Keratinocyte (primary cell): ENCODE data around the gene SLC6A2. TPM values are rescaled to one million over a fixed set of nuclear protein-coding genes. Genes with fewer than 3 reads are reported as not detected.

Source experiments
- DNase-seq: peaks from one replicate; pipeline ENCODE4 v3.0.0-alpha.2; 2011; ENCODE audit warnings: low read depth, missing footprints, low spot score
- FAIRE-seq: peaks from 2 replicates; lab custom pipeline; 2011; peaks lifted over from hg19 to GRCh38; lab: Jason Lieb, UNC
- H2AFZ ChIP-seq: 2 replicates; pipeline ENCODE4 v1.6.0; 2012; ENCODE audit warnings: low read length, control low read depth, inconsistent platforms; ENCODE audit not compliant: control insufficient read depth
- H3K27ac ChIP-seq: 2 replicates; pipeline ENCODE4 v1.5.1; 2011; ENCODE audit warnings: low read length; ENCODE audit not compliant: control insufficient read depth, insufficient read depth
- H3K27me3 ChIP-seq: 3 replicates; pipeline ENCODE4 v1.6.0; 2011; ENCODE audit warnings: low read length; ENCODE audit not compliant: control insufficient read depth, insufficient read depth; ENCODE audit errors: extremely low read depth
- H3K36me3 ChIP-seq, 2 experiments: 2 replicates in 1 of 2; 3 replicates in 1 of 2; pipeline ENCODE4 v1.5.1; 2011; ENCODE audit warnings: low read length in 2 of 2, mild to moderate bottlenecking in 1 of 2; ENCODE audit not compliant: control insufficient read depth in 2 of 2, insufficient read depth in 2 of 2; ENCODE audit errors: extremely low read depth in 1 of 2
- H3K4me1 ChIP-seq: 3 replicates; pipeline ENCODE4 v1.5.1; 2011; ENCODE audit warnings: low read length; ENCODE audit not compliant: control insufficient read depth, insufficient read depth; ENCODE audit errors: extremely low read depth
- H3K4me2 ChIP-seq: 3 replicates; pipeline ENCODE4 v1.6.0; 2011; ENCODE audit warnings: low read depth, low read length; ENCODE audit not compliant: control insufficient read depth, insufficient read depth; ENCODE audit errors: extremely low read depth
- H3K4me3 ChIP-seq, 3 experiments: fragments of 200-600 bp in 1 of 3; sonication (generic) in 1 of 3; 2 replicates in 2 of 3; 3 replicates in 1 of 3; pipeline ENCODE4 v1.5.1; 2011 to 2016; ENCODE audit warnings: low read length in 3 of 3, mild to moderate bottlenecking in 3 of 3, control low read depth in 2 of 3, inconsistent platforms in 1 of 3, low read depth in 1 of 3, mixed read lengths in 1 of 3, mixed run types in 1 of 3, moderate library complexity in 1 of 3; ENCODE audit not compliant: control insufficient read depth in 2 of 3, insufficient read depth in 2 of 3; ENCODE audit errors: extremely low read depth in 1 of 3
- H3K79me2 ChIP-seq: 2 replicates; pipeline ENCODE4 v1.6.0; 2012; ENCODE audit warnings: low read length; ENCODE audit not compliant: control insufficient read depth, insufficient read depth
- H3K9ac ChIP-seq: 3 replicates; pipeline ENCODE4 v1.6.0; 2011; ENCODE audit warnings: low read length; ENCODE audit not compliant: control insufficient read depth, insufficient read depth; ENCODE audit errors: extremely low read depth
- H3K9me1 ChIP-seq: 3 replicates; pipeline ENCODE4 v1.6.0; 2011; ENCODE audit warnings: low read length; ENCODE audit not compliant: control insufficient read depth, insufficient read depth; ENCODE audit errors: extremely low read depth
- H3K9me3 ChIP-seq: 2 replicates; pipeline ENCODE4 v1.5.1; 2012; ENCODE audit warnings: low read depth, low read length; ENCODE audit not compliant: control insufficient read depth
- H4K20me1 ChIP-seq: 3 replicates; pipeline ENCODE4 v1.6.0; 2011; ENCODE audit warnings: low read length; ENCODE audit not compliant: control insufficient read depth, insufficient read depth; ENCODE audit errors: extremely low read depth
- CTCF ChIP-seq, 3 experiments: IDR thresholded peaks in 1 of 3; conservative IDR thresholded peaks in 1 of 3; optimal IDR thresholded peaks in 1 of 3; 2 replicates in 2 of 3; 3 replicates in 1 of 3; pipeline versions ENCODE3 to v1.5.1; 2011; ENCODE audit warnings: low read length in 3 of 3, mild to moderate bottlenecking in 3 of 3, moderate library complexity in 2 of 3, control low read depth in 1 of 3, inconsistent platforms in 1 of 3; ENCODE audit not compliant: insufficient read depth in 2 of 3; ENCODE audit errors: extremely low read depth in 1 of 3
- EZH2 ChIP-seq: IDR thresholded peaks from one replicate; pipeline ENCODE4 v1.6.1; 2012; ENCODE audit warnings: inconsistent platforms, mild to moderate bottlenecking, low read length, moderate library complexity
- dilution Hi-C: fragments of 300-500 bp; cut with MboI; formaldehyde crosslinking; loops from one replicate; pipeline ENCODE4 v1.7.0; 2020; ENCODE audit warnings: low sequenced_read_pairs; ENCODE audit not compliant: extremely low pct_ligation_motif_present
- polyA plus RNA-seq, 5 experiments: library from polyadenylated mRNA; depleted of rRNA in 3 of 5; stranded (reverse) in 3 of 5; stranded (forward) in 1 of 5; unstranded in 1 of 5; fragments of >200 nt; gene quantifications; 1 replicate in 1 of 5; 2 replicates in 3 of 5; 3 replicates in 1 of 5; pipeline versions ENCODE4 v1.2.1 to v1.2.3, GENCODE V29; 2011 to 2012; ENCODE audit warnings: missing spikeins in 2 of 5, low read depth in 1 of 5, low replicate concordance in 1 of 5

Gene SLC6A2
- polyA plus RNA-seq, 1 donor (not counting 4 experiments of a cell fraction or from before 2014, with no cell fraction given) = 0.20 TPM

GRCh38 chr16:55640701-55641327, 15.0 kb upstream of the SLC6A2 start:
- DNase-seq = no peak
- H3K27ac ChIP-seq = no peak overlapping the region
- no peaks in the 10 kb centered on the region for H3K4me1 ChIP-seq
- TF ChIP-seq CTCF (optimal IDR thresholded peaks at IDR 0.05 in 1 of 3, IDR thresholded peaks at IDR 0.05 in 1 of 3, conservative IDR thresholded peaks at IDR 0.05 in 1 of 3; ENCODE audit: extremely low read depth in 1 of 3, insufficient read depth in 2 of 3, low read length in 3 of 3) (no peak), EZH2 (no peak)
- no peak overlapping the region for H3K9ac ChIP-seq
- peaks cover 5% of the 10 kb centered on the region for H3K27me3 ChIP-seq
- H3K79me2 ChIP-seq = no peaks in the 10 kb centered on the region
- H3K4me3 ChIP-seq = no peak overlapping the region
- no peak overlapping the region for H2AFZ ChIP-seq
- H3K4me2 ChIP-seq = no peak overlapping the region
- H3K9me1 ChIP-seq = no peaks in the 10 kb centered on the region
- FAIRE-seq = no peak
- dilution Hi-C loops = no loop called here
- H3K9me3 ChIP-seq = no peaks in the 10 kb centered on the region
- no peaks in the 10 kb centered on the region for H3K36me3 ChIP-seq
- H4K20me1 ChIP-seq = no peaks in the 10 kb centered on the region

GRCh38 chr16:55641430-55642056, 14.2 kb upstream of the SLC6A2 start:
- FAIRE-seq = no peak

More at GRCh38 chr16:55641430-55642056, 14.2 kb upstream of the SLC6A2 start:
- Histone ChIP-seq H3K4me2 (no peak overlapping the region), H3K4me1 (no peaks in the 10 kb centered on the region), H2AFZ (no peak overlapping the region), H3K4me3 (no peak overlapping the region), H3K27ac (no peak overlapping the region), H3K36me3 (no peaks in the 10 kb centered on the region), H3K9ac (no peak overlapping the region), H4K20me1 (no peaks in the 10 kb centered on the region), H3K79me2 (no peaks in the 10 kb centered on the region), H3K27me3 (peaks cover 2% of the 10 kb centered on the region), H3K9me1 (no peaks in the 10 kb centered on the region), H3K9me3 (no peaks in the 10 kb centered on the region)
- no peak for DNase-seq
- dilution Hi-C loops = no loop called here
- TF ChIP-seq EZH2 (no peak), CTCF (optimal IDR thresholded peaks at IDR 0.05 in 1 of 3, IDR thresholded peaks at IDR 0.05 in 1 of 3, conservative IDR thresholded peaks at IDR 0.05 in 1 of 3; ENCODE audit: extremely low read depth in 1 of 3, insufficient read depth in 2 of 3, low read length in 3 of 3) (no peak)
